Measurements from ENCODE around the gene RBM45. TPM values are rescaled to one million over a fixed set of nuclear protein-coding genes. Genes with fewer than 3 reads are reported as not detected.
"Not testable (repeated sequence)": the region's sequence is repeated elsewhere in the genome, so short reads cannot be mapped to it uniquely, and the experiment has no call there.

RBM45 gene
- polyA plus RNA-seq, 1 donor from 2014 or later, result 30.3 TPM

DNA sequence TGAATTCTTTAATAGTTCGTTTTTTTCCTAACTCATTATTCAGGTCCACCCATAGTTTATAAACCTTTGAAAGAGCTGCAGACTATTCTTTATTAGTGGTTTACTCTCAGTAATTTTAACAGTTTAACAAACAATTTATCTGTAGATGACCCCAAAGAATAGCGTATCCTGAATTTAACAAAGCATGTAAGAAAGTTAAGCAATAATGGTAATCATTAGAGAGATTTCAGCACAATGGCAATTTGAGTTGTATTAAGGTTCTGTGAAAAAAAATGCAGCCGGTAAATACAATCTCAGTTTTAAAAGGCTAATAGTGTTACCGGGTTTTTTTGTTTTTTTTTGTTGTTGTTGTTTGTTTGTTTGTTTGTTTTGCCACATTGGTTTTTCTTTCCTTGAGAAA, 40.3 kb downstream of the RBM45 start:
- H3K9me2 ChIP-seq (ENCODE audit: insufficient read depth, low read length), result no peaks in the 10 kb centered on the region

DNA sequence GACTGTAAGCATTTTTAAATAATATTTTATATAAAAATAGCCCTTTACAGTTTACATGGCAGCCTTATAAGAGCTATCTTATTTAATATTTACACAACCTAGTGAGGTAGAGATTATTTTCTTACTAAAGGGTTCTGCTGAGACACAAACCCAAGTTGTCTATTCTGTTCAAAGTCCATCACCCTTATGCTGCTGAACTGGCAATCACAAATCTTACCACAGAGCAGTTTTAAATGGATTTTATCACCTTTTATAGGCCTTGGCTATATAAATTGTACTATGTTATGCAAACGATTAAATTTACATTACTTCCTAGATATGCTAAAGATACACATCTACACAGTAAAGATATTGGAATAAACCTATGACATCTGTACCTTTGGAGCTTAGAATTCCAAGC, 40.7 kb downstream of the RBM45 start:
- no peaks in the 10 kb centered on the region for H4K20me1 ChIP-seq (ENCODE audit: insufficient read depth)
- no peak overlapping the region for H2AFZ ChIP-seq (ENCODE audit: low read depth, low read length)
- H3K9me2 ChIP-seq (ENCODE audit: insufficient read depth, low read length), result no peaks in the 10 kb centered on the region
- H3K9me3 ChIP-seq (ENCODE audit: low read length), result no peaks in the 10 kb centered on the region
- no peaks in the 10 kb centered on the region for H3K79me2 ChIP-seq (replicated peaks; ENCODE audit: insufficient read depth, low read length)
- no peak for TF ChIP-seq POLR2AphosphoS5 (IDR thresholded peaks at IDR 0.05)
- TF ChIP-seq RAD21 (conservative IDR thresholded peaks at IDR 0.05), result no peak
- TF ChIP-seq MXI1 (conservative IDR thresholded peaks at IDR 0.05; ENCODE audit: poor library complexity, severe bottlenecking), result no peak
- TF ChIP-seq, protein P1, sequence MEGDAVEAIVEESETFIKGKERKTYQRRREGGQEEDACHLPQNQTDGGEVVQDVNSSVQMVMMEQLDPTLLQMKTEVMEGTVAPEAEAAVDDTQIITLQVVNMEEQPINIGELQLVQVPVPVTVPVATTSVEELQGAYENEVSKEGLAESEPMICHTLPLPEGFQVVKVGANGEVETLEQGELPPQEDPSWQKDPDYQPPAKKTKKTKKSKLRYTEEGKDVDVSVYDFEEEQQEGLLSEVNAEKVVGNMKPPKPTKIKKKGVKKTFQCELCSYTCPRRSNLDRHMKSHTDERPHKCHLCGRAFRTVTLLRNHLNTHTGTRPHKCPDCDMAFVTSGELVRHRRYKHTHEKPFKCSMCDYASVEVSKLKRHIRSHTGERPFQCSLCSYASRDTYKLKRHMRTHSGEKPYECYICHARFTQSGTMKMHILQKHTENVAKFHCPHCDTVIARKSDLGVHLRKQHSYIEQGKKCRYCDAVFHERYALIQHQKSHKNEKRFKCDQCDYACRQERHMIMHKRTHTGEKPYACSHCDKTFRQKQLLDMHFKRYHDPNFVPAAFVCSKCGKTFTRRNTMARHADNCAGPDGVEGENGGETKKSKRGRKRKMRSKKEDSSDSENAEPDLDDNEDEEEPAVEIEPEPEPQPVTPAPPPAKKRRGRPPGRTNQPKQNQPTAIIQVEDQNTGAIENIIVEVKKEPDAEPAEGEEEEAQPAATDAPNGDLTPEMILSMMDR (IDR thresholded peaks at IDR 0.05; ENCODE audit: poor library complexity, severe bottlenecking), result no peak
- no peak for TF ChIP-seq TAF1 (IDR thresholded peaks at IDR 0.05; ENCODE audit: low read depth)
- no peak for TF ChIP-seq EZH2 (IDR thresholded peaks at IDR 0.05; ENCODE audit: borderline replicate concordance, insufficient read depth, low read length, poor library complexity, severe bottlenecking)
- TF ChIP-seq EP300 (conservative IDR thresholded peaks at IDR 0.05; ENCODE audit: poor library complexity, severe bottlenecking), result no peak
- TF ChIP-seq, protein P2, sequence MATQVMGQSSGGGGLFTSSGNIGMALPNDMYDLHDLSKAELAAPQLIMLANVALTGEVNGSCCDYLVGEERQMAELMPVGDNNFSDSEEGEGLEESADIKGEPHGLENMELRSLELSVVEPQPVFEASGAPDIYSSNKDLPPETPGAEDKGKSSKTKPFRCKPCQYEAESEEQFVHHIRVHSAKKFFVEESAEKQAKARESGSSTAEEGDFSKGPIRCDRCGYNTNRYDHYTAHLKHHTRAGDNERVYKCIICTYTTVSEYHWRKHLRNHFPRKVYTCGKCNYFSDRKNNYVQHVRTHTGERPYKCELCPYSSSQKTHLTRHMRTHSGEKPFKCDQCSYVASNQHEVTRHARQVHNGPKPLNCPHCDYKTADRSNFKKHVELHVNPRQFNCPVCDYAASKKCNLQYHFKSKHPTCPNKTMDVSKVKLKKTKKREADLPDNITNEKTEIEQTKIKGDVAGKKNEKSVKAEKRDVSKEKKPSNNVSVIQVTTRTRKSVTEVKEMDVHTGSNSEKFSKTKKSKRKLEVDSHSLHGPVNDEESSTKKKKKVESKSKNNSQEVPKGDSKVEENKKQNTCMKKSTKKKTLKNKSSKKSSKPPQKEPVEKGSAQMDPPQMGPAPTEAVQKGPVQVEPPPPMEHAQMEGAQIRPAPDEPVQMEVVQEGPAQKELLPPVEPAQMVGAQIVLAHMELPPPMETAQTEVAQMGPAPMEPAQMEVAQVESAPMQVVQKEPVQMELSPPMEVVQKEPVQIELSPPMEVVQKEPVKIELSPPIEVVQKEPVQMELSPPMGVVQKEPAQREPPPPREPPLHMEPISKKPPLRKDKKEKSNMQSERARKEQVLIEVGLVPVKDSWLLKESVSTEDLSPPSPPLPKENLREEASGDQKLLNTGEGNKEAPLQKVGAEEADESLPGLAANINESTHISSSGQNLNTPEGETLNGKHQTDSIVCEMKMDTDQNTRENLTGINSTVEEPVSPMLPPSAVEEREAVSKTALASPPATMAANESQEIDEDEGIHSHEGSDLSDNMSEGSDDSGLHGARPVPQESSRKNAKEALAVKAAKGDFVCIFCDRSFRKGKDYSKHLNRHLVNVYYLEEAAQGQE (IDR thresholded peaks at IDR 0.05; ENCODE audit: borderline replicate concordance), result no peak
- no peak for TF ChIP-seq SMC3 (conservative IDR thresholded peaks at IDR 0.05; ENCODE audit: poor library complexity)
- no peak overlapping the region for H3K27ac ChIP-seq (ENCODE audit: low read length)
- no peak overlapping the region for H3K4me2 ChIP-seq (ENCODE audit: low read length)
- no peaks in the 10 kb centered on the region for H3F3A ChIP-seq (ENCODE audit: insufficient read depth, low read length, poor library complexity, severe bottlenecking)
- H3K27me3 ChIP-seq (ENCODE audit: insufficient read depth, low read depth, low read length), result no peaks in the 10 kb centered on the region
- H3K9ac ChIP-seq (ENCODE audit: low read length), result no peak overlapping the region
- no peak overlapping the region for H3K4me3 ChIP-seq (ENCODE audit: low read length)
- H3K36me3 ChIP-seq (ENCODE audit: insufficient read depth, low read length), result no peaks in the 10 kb centered on the region

More for the DNA sequence above, 40.3 kb downstream of the RBM45 start:
- Histone ChIP-seq H3K9ac (ENCODE audit: low read length) (no peak overlapping the region), H2AFZ (ENCODE audit: low read depth, low read length) (no peak overlapping the region), H3F3A (ENCODE audit: insufficient read depth, low read length, poor library complexity, severe bottlenecking) (no peaks in the 10 kb centered on the region), H3K4me3 (ENCODE audit: low read length) (no peak overlapping the region), H3K9me3 (ENCODE audit: low read length) (no peaks in the 10 kb centered on the region), H4K20me1 (ENCODE audit: insufficient read depth) (no peaks in the 10 kb centered on the region), H3K27ac (ENCODE audit: low read length) (no peak overlapping the region), H3K79me2 (replicated peaks; ENCODE audit: insufficient read depth, low read length) (no peaks in the 10 kb centered on the region), H3K4me2 (ENCODE audit: low read length) (no peak overlapping the region), H3K27me3 (ENCODE audit: insufficient read depth, low read depth, low read length) (no peaks in the 10 kb centered on the region), H3K36me3 (ENCODE audit: insufficient read depth, low read length) (no peaks in the 10 kb centered on the region)
- TF ChIP-seq, protein P1 (IDR thresholded peaks at IDR 0.05; ENCODE audit: poor library complexity, severe bottlenecking), result no peak
- TF ChIP-seq RAD21 (conservative IDR thresholded peaks at IDR 0.05), result no peak
- TF ChIP-seq SMC3 (conservative IDR thresholded peaks at IDR 0.05; ENCODE audit: poor library complexity), result no peak
- no peak for TF ChIP-seq TAF1 (IDR thresholded peaks at IDR 0.05; ENCODE audit: low read depth)
- no peak for TF ChIP-seq POLR2AphosphoS5 (IDR thresholded peaks at IDR 0.05)
- no peak for TF ChIP-seq EP300 (conservative IDR thresholded peaks at IDR 0.05; ENCODE audit: poor library complexity, severe bottlenecking)
- TF ChIP-seq MXI1 (conservative IDR thresholded peaks at IDR 0.05; ENCODE audit: poor library complexity, severe bottlenecking), result no peak
- no peak for TF ChIP-seq EZH2 (IDR thresholded peaks at IDR 0.05; ENCODE audit: borderline replicate concordance, insufficient read depth, low read length, poor library complexity, severe bottlenecking)

DNA sequence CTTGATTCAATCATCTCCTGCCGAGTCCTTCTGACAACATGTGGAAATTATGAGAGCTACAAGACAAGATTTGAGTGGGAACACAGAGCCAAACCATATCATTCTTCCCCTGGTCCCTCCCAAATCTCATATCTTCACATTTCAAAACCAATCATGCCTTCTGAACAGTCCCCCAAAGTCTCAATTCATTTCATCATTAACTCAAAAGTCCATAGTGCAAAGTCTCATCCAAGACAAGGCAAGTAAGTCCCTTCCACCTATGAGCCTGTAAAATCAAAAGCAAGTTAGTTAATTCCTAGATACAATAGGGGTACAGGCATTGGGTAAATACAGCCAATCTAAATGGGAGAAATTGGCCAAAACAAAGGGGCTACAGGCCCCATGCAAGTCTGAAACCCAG, 41.6 kb downstream of the RBM45 start:
- not testable (repeated sequence) for H3K27ac ChIP-seq (ENCODE audit: low read length); H3K4me3 ChIP-seq (ENCODE audit: low read length); H4K20me1 ChIP-seq (ENCODE audit: insufficient read depth); H3K9me3 ChIP-seq (ENCODE audit: low read length); H2AFZ ChIP-seq (ENCODE audit: low read depth, low read length); H3K4me2 ChIP-seq (ENCODE audit: low read length); H3K9me2 ChIP-seq (ENCODE audit: insufficient read depth, low read length); H3F3A ChIP-seq (ENCODE audit: insufficient read depth, low read length, poor library complexity, severe bottlenecking); H3K36me3 ChIP-seq (ENCODE audit: insufficient read depth, low read length); H3K79me2 ChIP-seq (replicated peaks; ENCODE audit: insufficient read depth, low read length); H3K27me3 ChIP-seq (ENCODE audit: insufficient read depth, low read depth, low read length); H3K9ac ChIP-seq (ENCODE audit: low read length)
